ENCODE results near the gene GALNT1. TPM values are rescaled to one million over a fixed set of nuclear protein-coding genes. Genes with fewer than 3 reads are reported as not detected.

Gene GALNT1
- total and polyA plus RNA-seq, 2 donors (not counting 1 experiment from before 2014, with no cell fraction given), result 7.5 to 51.3 TPM

DNA sequence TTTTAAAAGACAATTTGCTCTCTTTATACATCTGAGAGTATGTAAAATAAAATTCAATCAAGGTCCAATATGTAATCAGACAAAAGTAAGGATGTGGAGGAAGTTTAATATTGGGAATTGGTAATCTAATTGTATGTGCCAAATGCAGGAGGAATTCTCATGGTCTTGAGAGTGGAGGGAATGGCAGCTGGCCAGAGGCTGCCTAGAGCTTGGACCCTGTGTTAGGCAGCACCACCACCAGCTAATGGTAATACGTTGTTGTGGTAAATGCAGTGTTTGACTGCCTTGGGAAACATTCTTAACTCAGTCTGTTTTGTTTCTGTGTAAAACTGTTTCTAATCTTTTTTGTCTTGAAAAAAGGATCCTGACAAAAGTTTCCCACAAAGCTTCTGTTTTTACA is 30.0 kb downstream of the GALNT1 start:
- H3K9me3 ChIP-seq (ENCODE audit: control extremely low read depth in 1 of 3, control insufficient read depth in 2 of 3, insufficient read depth in 1 of 3, low read length in 2 of 3), result no peaks in the 10 kb centered on the region
- H3K27me3 ChIP-seq (replicated peaks in 1 of 4; ENCODE audit: control extremely low read depth in 1 of 4, control insufficient read depth in 3 of 4, insufficient read depth in 4 of 4, low read length in 3 of 4), result no peaks in the 10 kb centered on the region
- intact Hi-C loops (cut with micrococcal nuclease), result no loop called here
- peaks cover 9 to 16% of the 10 kb centered on the region in 2 donors for H3K4me1 ChIP-seq (ENCODE audit: control insufficient read depth in 2 of 2, insufficient read depth in 2 of 2, low read length in 2 of 2)
- Mint-ChIP-seq H3K4me3 (no peak overlapping the region), H3K27ac (no peak overlapping the region), H3K4me1 (peaks cover 30% of the 10 kb centered on the region), H3K9me3 (ENCODE audit: insufficient read depth) (no peaks in the 10 kb centered on the region), H3K27me3 (no peaks in the 10 kb centered on the region)
- H3K4me2 ChIP-seq (replicated peaks; ENCODE audit: low read depth, low read length, poor library complexity, severe bottlenecking), result no peak overlapping the region
- no peak overlapping the region for H3K27ac ChIP-seq (ENCODE audit: low read length in 2 of 2)
- ATAC-seq (ENCODE audit: low read depth) (no peak), DNase-seq (no peak)
- H3K9ac ChIP-seq (ENCODE audit: low read length), result no peak overlapping the region
- no peak overlapping the region for H3K4me3 ChIP-seq (ENCODE audit: control extremely low read depth in 1 of 5, extremely low read depth in 1 of 5, insufficient read depth in 1 of 5, low read depth in 2 of 5, low read length in 4 of 5)
- peaks cover 0 to 2% of the 10 kb centered on the region in 2 experiments for H3K36me3 ChIP-seq (replicated peaks in 1 of 2; ENCODE audit: control extremely low read depth in 1 of 2, control insufficient read depth in 1 of 2, extremely low read depth in 1 of 2, insufficient read depth in 2 of 2, low read length in 1 of 2)
- H2AFZ ChIP-seq (ENCODE audit: insufficient read depth, low read depth, low read length, poor library complexity, severe bottlenecking), result no peak overlapping the region
- peaks cover 77% of the 10 kb centered on the region for H3K79me2 ChIP-seq (ENCODE audit: control insufficient read depth, insufficient read depth, low read length)
- ChIA-PET POLR2A (no interaction called here), CTCF (no interaction called here)
- no CpG with 5 or more reads among the region's 1 CpG for WGBS (ENCODE audit: insufficient coverage)
- H4K20me1 ChIP-seq (ENCODE audit: control insufficient read depth, insufficient read depth, low read length, poor library complexity, severe bottlenecking), result peaks cover 12% of the 10 kb centered on the region
- TF ChIP-seq, protein P1, sequence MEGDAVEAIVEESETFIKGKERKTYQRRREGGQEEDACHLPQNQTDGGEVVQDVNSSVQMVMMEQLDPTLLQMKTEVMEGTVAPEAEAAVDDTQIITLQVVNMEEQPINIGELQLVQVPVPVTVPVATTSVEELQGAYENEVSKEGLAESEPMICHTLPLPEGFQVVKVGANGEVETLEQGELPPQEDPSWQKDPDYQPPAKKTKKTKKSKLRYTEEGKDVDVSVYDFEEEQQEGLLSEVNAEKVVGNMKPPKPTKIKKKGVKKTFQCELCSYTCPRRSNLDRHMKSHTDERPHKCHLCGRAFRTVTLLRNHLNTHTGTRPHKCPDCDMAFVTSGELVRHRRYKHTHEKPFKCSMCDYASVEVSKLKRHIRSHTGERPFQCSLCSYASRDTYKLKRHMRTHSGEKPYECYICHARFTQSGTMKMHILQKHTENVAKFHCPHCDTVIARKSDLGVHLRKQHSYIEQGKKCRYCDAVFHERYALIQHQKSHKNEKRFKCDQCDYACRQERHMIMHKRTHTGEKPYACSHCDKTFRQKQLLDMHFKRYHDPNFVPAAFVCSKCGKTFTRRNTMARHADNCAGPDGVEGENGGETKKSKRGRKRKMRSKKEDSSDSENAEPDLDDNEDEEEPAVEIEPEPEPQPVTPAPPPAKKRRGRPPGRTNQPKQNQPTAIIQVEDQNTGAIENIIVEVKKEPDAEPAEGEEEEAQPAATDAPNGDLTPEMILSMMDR (IDR thresholded peaks at IDR 0.05), result no peak

- Histone ChIP-seq H3K4me1 (ENCODE audit: control insufficient read depth in 2 of 2, insufficient read depth in 2 of 2, low read length in 2 of 2) (peaks cover 20 to 26% of the 10 kb centered on the region in 2 donors), H4K20me1 (ENCODE audit: control insufficient read depth, insufficient read depth, low read length, poor library complexity, severe bottlenecking) (peaks cover 4% of the 10 kb centered on the region), H3K27me3 (replicated peaks in 1 of 4; ENCODE audit: control extremely low read depth in 1 of 4, control insufficient read depth in 3 of 4, insufficient read depth in 4 of 4, low read length in 3 of 4) (no peaks in the 10 kb centered on the region), H3K4me3 (ENCODE audit: control extremely low read depth in 1 of 5, extremely low read depth in 1 of 5, insufficient read depth in 1 of 5, low read depth in 2 of 5, low read length in 4 of 5) (no peak overlapping the region), H3K79me2 (ENCODE audit: control insufficient read depth, insufficient read depth, low read length) (peaks cover 77% of the 10 kb centered on the region), H3K36me3 (replicated peaks in 1 of 2; ENCODE audit: control extremely low read depth in 1 of 2, control insufficient read depth in 1 of 2, extremely low read depth in 1 of 2, insufficient read depth in 2 of 2, low read length in 1 of 2) (peaks cover 0 to 2% of the 10 kb centered on the region in 2 experiments), H3K9me3 (ENCODE audit: control extremely low read depth in 1 of 3, control insufficient read depth in 2 of 3, insufficient read depth in 1 of 3, low read length in 2 of 3) (no peaks in the 10 kb centered on the region), H2AFZ (ENCODE audit: insufficient read depth, low read depth, low read length, poor library complexity, severe bottlenecking) (peak overlapping the region; percentile 43), H3K27ac (ENCODE audit: low read length in 2 of 2) (peak overlapping the region; percentile 54 to 89), H3K4me2 (replicated peaks; ENCODE audit: low read depth, low read length, poor library complexity, severe bottlenecking) (peak overlapping the region; percentile 50), H3K9ac (ENCODE audit: low read length) (no peak overlapping the region)
- Mint-ChIP-seq H3K4me3 (no peak overlapping the region), H3K27me3 (no peaks in the 10 kb centered on the region), H3K27ac (no peak overlapping the region), H3K4me1 (peaks cover 20% of the 10 kb centered on the region), H3K9me3 (ENCODE audit: insufficient read depth) (no peaks in the 10 kb centered on the region)
- no peak for DNase-seq
- intact Hi-C loops (cut with micrococcal nuclease), result loop anchor here (1.0 to 5.0 kb wide), 3 partner anchors 36 to 451 kb away; partner anchors contain the start of gene RPRD1A
- TF ChIP-seq EZH2 (IDR thresholded peaks at IDR 0.05; ENCODE audit: borderline replicate concordance, insufficient read depth, low read depth, low read length, poor library complexity, severe bottlenecking), result no peak
- 100% methylated on average over 1 of the region's 2 CpGs for WGBS (ENCODE audit: insufficient coverage)
- CTCF ChIA-PET, result interaction anchor here (0.8 to 3.4 kb wide), 9 partner anchors 11 to 576 kb away, joined by 3 to 12 read pairs (median 3); partner anchors contain the start of gene INO80C
- POLR2A ChIA-PET, result interaction anchor here (1.2 to 1.6 kb wide), 3 partner anchors 23 to 36 kb away, joined by 3 to 6 read pairs (median 5); partner anchors contain the start of gene GALNT1
- no peak for ATAC-seq (ENCODE audit: low read depth)
Measured at GRCh38 chr18:35616074-35616473, 34.5 kb downstream of the GALNT1 start.
